Adrenal gland (tissue), 12 donors: ENCODE data around the gene JAK3. TPM values are rescaled to one million over a fixed set of nuclear protein-coding genes. Genes with fewer than 3 reads are reported as not detected.

ENCODE experiments used
- DNase-seq, 7 donors: peaks; one replicate each; pipeline ENCODE4 v3.0.0-alpha.2; 2019 to 2020
- H3K27ac ChIP-seq, 5 donors: fragments of 200-600 bp; sonication (generic) in 4 of 5; 1 replicate in 3 of 5; 2 replicates in 2 of 5; pipeline versions ENCODE4 v1.5.1 to v1.8.0; 2016 to 2020; ENCODE audit warnings: mild to moderate bottlenecking in 1 of 5
- H3K27me3 ChIP-seq: fragments of 200-600 bp; 2 replicates; pipeline ENCODE4 v1.8.0; 2021
- H3K36me3 ChIP-seq, 2 donors: fragments of 200-600 bp; replicated peaks in 1 of 2; 1 replicate in 1 of 2; 2 replicates in 1 of 2; pipeline versions ENCODE4 v1.5.1 to v1.8.0; 2018 to 2022
- H3K4me1 ChIP-seq, 2 donors: fragments of 200-600 bp; replicated peaks in 1 of 2; 1 replicate in 1 of 2; 2 replicates in 1 of 2; pipeline versions ENCODE4 v1.5.1 to v1.8.0; 2018 to 2021
- H3K4me3 ChIP-seq, 4 donors: fragments of 200-600 bp; sonication (generic) in 3 of 4; one replicate each; pipeline ENCODE4 v1.5.1; 2016 to 2018
- H3K9me3 ChIP-seq, 3 donors: fragments of 200-600 bp; sonication (generic) in 1 of 3; replicated peaks in 1 of 3; 1 replicate in 2 of 3; 2 replicates in 1 of 3; pipeline versions ENCODE4 v1.5.1 to v1.8.0; 2016 to 2021
- CTCF ChIP-seq, 6 experiments: fragments of 450-650 bp in 4 of 6; fragments of 200-600 bp in 2 of 6; sonication (generic) in 1 of 6; IDR thresholded peaks; 1 replicate in 5 of 6; 2 replicates in 1 of 6; pipeline versions ENCODE4 v1.5.1 to v1.8.0; 2016 to 2021; ENCODE audit warnings: antibody characterized with exemption in 6 of 6, mild to moderate bottlenecking in 2 of 6, moderate library complexity in 1 of 6
- POLR2A ChIP-seq, 2 donors: fragments of 450-650 bp; IDR thresholded peaks; one replicate each; pipeline ENCODE4 v1.6.1; 2017; ENCODE audit warnings: antibody characterized with exemption in 2 of 2, mild to moderate bottlenecking in 2 of 2, moderate library complexity in 1 of 2
- WGBS, 4 donors: extraction: QIAGEN DNeasy Blood & Tissue Kit in 2 of 4; methylation state at CpG; one replicate each; pipeline versions ENCODE4 v1.1.5 to v1.1.7; 2013 to 2017; 5-methylcytosine and 5-hydroxymethylcytosine counted together
- intact Hi-C, 2 donors: fragments of 100-400 bp; cut with DNase I; formaldehyde crosslinking; loops; one replicate each; pipeline versions ENCODE4 v1.14.1 to v1.15.0; 2022 to 2023
- polyA plus RNA-seq, 3 donors: library from polyadenylated mRNA; stranded (reverse); fragments of 200-250 nt in 2 of 3; fragments of 350-450 nt in 1 of 3; fragmentation: Illumina TruSeq in 1 of 3; extraction: RNeasy Lipid Tissue Mini Kit (QIAGEN cat#74804) in 1 of 3; gene quantifications; one replicate each; pipeline ENCODE4 v1.2.3, GENCODE V29; 2013 to 2014
- total RNA-seq, 9 donors: library from RNA; depleted of rRNA in 4 of 9; stranded (reverse); fragments of >200 nt in 4 of 9; fragments of 120-200 nt in 1 of 9; fragmentation: NEBNext Ultra II Directional in 1 of 9; extraction: Animal tissue kit (Norgen Biotek cat#: 25700) in 1 of 9; gene quantifications; one replicate each; pipeline versions ENCODE4 v1.1.0 to v1.2.4, GENCODE V29; 2013 to 2023
- donor health status: healthy with polysubstance abuse.
- donor health status: Bipolar disorder and iron deficiency.
- donor health status: DM: yes; HTN: yes; CAD: no.
- donor health status: DM: no; HTN: no; CAD: no.
- donor health status: DM: no; HTN: no; CAD: no.
- donor health status: DM: yes; HTN: yes; CAD: no.

Gene JAK3
- total and polyA plus RNA-seq, 12 donors = 1.8 to 15.5 (median 7.9) TPM

- TF ChIP-seq CTCF (IDR thresholded peaks at IDR 0.05) (no peak), POLR2A (IDR thresholded peaks at IDR 0.05) (no peak)
- Histone ChIP-seq H3K4me1 (no peaks in the 10 kb centered on the region), H3K36me3 (no peaks in the 10 kb centered on the region), H3K27ac (no peak overlapping the region), H3K27me3 (peaks cover 33% of the 10 kb centered on the region), H3K9me3 (no peaks in the 10 kb centered on the region), H3K4me3 (no peak overlapping the region)
- no peak for DNase-seq
- 38 to 50% (median 45%) methylated on average over 5 to 9 of the region's 9 CpGs for WGBS, 4 donors
- intact Hi-C loops = no loop called here
Observed at GRCh38 chr19:17794412-17794730, 53.4 kb downstream of the JAK3 start.

GRCh38 chr19:17790059-17790780 is 57.6 kb downstream of the JAK3 start:
- H3K36me3 ChIP-seq = no peaks in the 10 kb centered on the region
- H3K4me3 ChIP-seq = no peak overlapping the region
- 61 to 68% (median 65%) methylated on average over 5 to 6 of the region's 6 CpGs for WGBS, 4 donors
- peaks cover 18% of the 10 kb centered on the region for H3K27me3 ChIP-seq
- H3K9me3 ChIP-seq = no peaks in the 10 kb centered on the region
- TF ChIP-seq POLR2A (IDR thresholded peaks at IDR 0.05) = no peak
- TF ChIP-seq CTCF (IDR thresholded peaks at IDR 0.05) = no peak
- DNase-seq = no peak
- intact Hi-C loops = no loop called here
- no peaks in the 10 kb centered on the region for H3K4me1 ChIP-seq
- H3K27ac ChIP-seq = no peak overlapping the region

- H3K9me3 ChIP-seq = no peaks in the 10 kb centered on the region
- intact Hi-C loops = loop anchor here in 1 of 2 donors (10.0 kb wide), 1 partner anchor 66 kb away; the partner anchor contains the start of gene RPL18A
- DNase-seq = no peak
- H3K27ac ChIP-seq = no peak overlapping the region
- H3K27me3 ChIP-seq = peaks cover 2% of the 10 kb centered on the region
- no peak for TF ChIP-seq POLR2A (IDR thresholded peaks at IDR 0.05)
- no peak for TF ChIP-seq CTCF (IDR thresholded peaks at IDR 0.05)
- 87 to 100% (median 96%) methylated on average over 2 of the region's 2 CpGs for WGBS, 4 donors
- no peak overlapping the region for H3K4me3 ChIP-seq
- no peaks in the 10 kb centered on the region for H3K4me1 ChIP-seq
- no peaks in the 10 kb centered on the region for H3K36me3 ChIP-seq
Observed at GRCh38 chr19:17788632-17789031, 59.1 kb downstream of the JAK3 start.

- Histone ChIP-seq H3K4me3 (no peak overlapping the region), H3K27me3 (no peaks in the 10 kb centered on the region), H3K36me3 (no peaks in the 10 kb centered on the region), H3K27ac (no peak overlapping the region), H3K9me3 (no peaks in the 10 kb centered on the region), H3K4me1 (no peaks in the 10 kb centered on the region)
- intact Hi-C loops = loop anchor here in 1 of 2 donors (10.0 kb wide), 1 partner anchor 67 kb away; the partner anchor contains the start of gene RPL18A
- 83 to 90% (median 86%) methylated on average over 4 to 14 of the region's 14 CpGs for WGBS, 4 donors
- TF ChIP-seq POLR2A (IDR thresholded peaks at IDR 0.05) (no peak), CTCF (IDR thresholded peaks at IDR 0.05) (no peak)
- no peak for DNase-seq
Observed at GRCh38 chr19:17787274-17787913, 60.4 kb downstream of the JAK3 start.
